H1 (cell line): ENCODE data around the gene PANX2. TPM values are rescaled to one million over a fixed set of nuclear protein-coding genes. Genes with fewer than 3 reads are reported as not detected.

Experiments
- CHD7 ChIP-seq: fragments of 300-600 bp; sonication (generic); IDR thresholded peaks from 2 replicates; pipeline ENCODE4 v1.7.1; 2012; ENCODE audit warnings: low read length, moderate library complexity, mild to moderate bottlenecking, inconsistent platforms; ENCODE audit not compliant: insufficient replicate concordance
- FOSL1 ChIP-seq: IDR thresholded peaks from 2 replicates; pipeline ENCODE4 v1.6.1; 2011; ENCODE audit warnings: mild to moderate bottlenecking, low read depth, low read length, moderate library complexity; ENCODE audit not compliant: insufficient read depth
- GTF2F1 ChIP-seq: IDR thresholded peaks from 2 replicates; pipeline ENCODE4 v1.6.1; 2012; ENCODE audit warnings: low read depth, low read length, improper control_type of control experiment, borderline replicate concordance
- POLR2A ChIP-seq, 2 experiments: IDR thresholded peaks; 1 replicate in 1 of 2; 2 replicates in 1 of 2; pipeline ENCODE4 v1.6.1; 2011; ENCODE audit warnings: low read depth in 2 of 2, low read length in 2 of 2, mild to moderate bottlenecking in 2 of 2; ENCODE audit errors: control extremely low read depth in 1 of 2
- RFX5 ChIP-seq: IDR thresholded peaks from 2 replicates; pipeline ENCODE4 v1.6.1; 2011; ENCODE audit warnings: low read depth, low read length, improper control_type of control experiment, borderline replicate concordance
- SIRT6 ChIP-seq: IDR thresholded peaks from one replicate; pipeline ENCODE4 v1.7.1; 2012; ENCODE audit warnings: low read length, inconsistent platforms
- USF2 ChIP-seq: IDR thresholded peaks from 2 replicates; pipeline ENCODE4 v1.6.1; 2011; ENCODE audit warnings: low read length, improper control_type of control experiment
- polyA plus RNA-seq, 7 experiments: library from polyadenylated mRNA; depleted of rRNA in 3 of 7; stranded (reverse) in 5 of 7; unstranded in 2 of 7; fragments of >200 nt in 5 of 7; fragments of 200-250 nt in 2 of 7; gene quantifications; 1 replicate in 5 of 7; 2 replicates in 1 of 7; 4 replicates in 1 of 7; pipeline versions ENCODE4 v1.2.1 to v1.2.3, GENCODE V29; 2011 to 2013; ENCODE audit warnings: missing spikeins in 2 of 7, mixed read lengths in 2 of 7
- total RNA-seq: library from RNA; stranded (reverse); fragmentation: NEBNext Ultra II Directional; extraction: Animal tissue kit (Norgen Biotek cat#: 25700); gene quantifications from 2 replicates; pipeline ENCODE4 v1.2.1, GENCODE V29; 2021

Gene PANX2
- total and polyA plus RNA-seq, 2 of the 8 experiments (the other 6 are each of a cell fraction or from before 2014, with no cell fraction given) = 3.5 to 5.0 TPM

GRCh38 chr22:50196256-50196655 lies 25.7 kb downstream of the PANX2 start (continued):
- TF ChIP-seq RFX5 (no peak), USF2 (no peak), GTF2F1 (no peak), CHD7 (no peak), SIRT6 (no peak), POLR2A (IDR thresholded peaks at IDR 0.05; ENCODE audit: control extremely low read depth in 1 of 2, low read depth in 2 of 2, low read length in 2 of 2) (no peak), FOSL1 (no peak)
